GM10847 (cell line): ENCODE data around the gene ZNF23.

ENCODE experiments used
- POLR2A ChIP-seq: IDR thresholded peaks from 2 replicates; pipeline ENCODE4 v1.6.1; 2011; ENCODE audit not compliant: insufficient read length; ENCODE audit errors: extremely low read depth

The ZNF23 gene

GRCh38 chr16:71421911-71422310 is 40.1 kb downstream of the ZNF23 start:
- TF ChIP-seq POLR2A: no peak

- TF ChIP-seq POLR2A: no peak
Observed at GRCh38 chr16:71414038-71414437, 48.0 kb downstream of the ZNF23 start.

DNA sequence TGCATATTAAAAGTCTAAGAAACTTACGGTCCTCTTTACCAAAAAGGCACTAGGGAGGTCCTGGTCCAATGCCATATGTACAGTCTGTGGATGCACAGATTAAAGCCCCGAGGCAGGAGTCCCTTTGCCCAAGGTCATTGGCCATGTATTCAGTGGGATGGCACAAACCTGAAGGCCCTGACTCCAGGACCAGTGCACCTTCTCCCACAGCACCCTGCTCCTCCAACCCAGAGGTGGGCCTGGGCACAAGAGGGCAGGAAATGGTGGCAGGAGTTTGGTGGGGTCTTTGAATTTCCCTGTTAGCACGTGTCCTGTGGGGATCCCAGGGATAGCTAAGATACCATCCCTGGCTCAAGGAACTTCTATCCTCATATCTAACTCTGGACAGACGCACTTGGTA is 48.7 kb downstream of the ZNF23 start:
- no peak for TF ChIP-seq POLR2A

DNA sequence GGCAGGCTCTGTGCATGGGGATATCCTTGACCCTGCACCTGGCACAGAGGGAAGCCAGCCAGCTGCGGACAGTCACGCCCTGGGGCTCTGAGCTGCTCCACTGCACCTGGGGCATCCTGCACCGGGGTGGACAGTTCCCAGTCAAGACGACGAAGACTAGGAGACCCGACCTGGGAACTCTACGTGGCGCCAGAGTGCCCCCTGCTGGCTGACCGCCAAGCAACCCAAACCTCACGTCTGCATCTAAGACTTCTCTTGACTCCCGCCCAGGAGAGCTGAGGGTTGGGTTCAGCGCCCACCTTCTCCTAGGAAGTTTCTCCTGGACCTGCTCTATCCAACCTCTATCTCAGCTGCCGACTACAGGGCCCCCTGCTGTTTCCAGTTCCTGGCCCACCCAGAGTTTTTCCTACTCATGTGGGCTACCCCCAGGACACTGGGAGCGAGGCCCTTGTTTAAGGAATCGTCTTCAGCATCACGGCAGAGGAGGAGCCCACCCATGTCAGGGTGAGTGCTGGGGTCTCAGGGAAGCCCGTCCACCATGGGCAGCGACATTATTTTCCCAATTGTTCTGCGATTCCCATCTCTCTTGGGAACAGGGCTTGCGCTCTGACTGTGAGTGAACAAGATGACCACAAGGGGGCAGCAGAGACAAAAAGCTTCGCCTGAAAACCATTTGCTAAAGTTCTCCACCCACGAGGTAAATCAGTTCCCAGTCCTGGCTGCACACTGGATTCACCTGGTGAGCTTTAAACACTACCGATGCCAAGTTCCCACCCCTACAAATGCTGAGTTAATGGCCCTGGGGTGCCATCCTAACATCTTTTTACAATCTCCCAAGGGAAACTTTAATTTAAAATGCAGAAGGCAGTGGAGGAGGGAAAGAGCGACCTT is 49.5 kb downstream of the ZNF23 start:
- TF ChIP-seq POLR2A: no peak

DNA sequence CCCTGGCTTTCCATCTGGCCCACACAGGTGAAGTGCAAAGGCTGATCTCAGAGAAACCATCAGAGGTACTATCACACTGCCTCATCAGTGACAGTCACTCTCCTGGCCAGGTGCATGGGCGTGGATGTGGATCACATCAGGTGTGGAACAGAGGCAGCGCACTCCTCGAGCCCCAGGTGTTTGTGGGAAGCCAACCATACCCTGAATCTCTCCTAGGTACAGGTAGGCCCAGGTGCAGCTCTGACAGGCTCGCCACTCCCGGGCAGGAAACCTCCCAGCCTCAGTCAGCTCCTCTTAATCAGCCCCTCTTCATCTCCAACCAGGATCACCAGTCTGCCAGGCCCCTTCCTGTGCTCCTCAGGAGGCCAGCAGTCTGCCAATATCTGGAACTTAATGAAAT is 51.9 kb downstream of the ZNF23 start:
- no peak for TF ChIP-seq POLR2A

- TF ChIP-seq POLR2A: no peak
Observed at GRCh38 chr16:71409011-71409775, 52.9 kb downstream of the ZNF23 start.

GRCh38 chr16:71408536-71408935 is 53.5 kb downstream of the ZNF23 start:
- TF ChIP-seq POLR2A: no peak

- no peak for TF ChIP-seq POLR2A
Observed at GRCh38 chr16:71407731-71408130, 54.3 kb downstream of the ZNF23 start.

DNA sequence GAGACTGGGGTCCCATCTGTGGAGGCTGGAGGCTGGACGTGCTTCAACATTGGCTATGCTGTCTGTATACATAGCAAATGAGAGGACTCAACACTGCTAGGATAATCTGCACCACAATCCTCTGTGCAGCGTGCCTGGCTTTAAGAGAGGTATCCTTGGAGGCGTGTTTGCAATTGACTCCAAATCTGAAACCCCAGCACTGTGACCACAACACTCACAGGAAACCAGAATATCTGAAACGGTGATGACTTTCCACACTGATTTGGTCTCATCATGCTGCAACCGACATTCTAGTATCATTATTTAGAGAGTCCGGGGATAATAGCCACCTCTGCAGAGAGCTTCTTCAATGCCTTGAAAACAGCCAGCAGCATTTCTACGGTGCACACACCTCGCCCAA is 55.3 kb downstream of the ZNF23 start:
- TF ChIP-seq POLR2A: no peak

GRCh38 chr16:71406316-71406715 is 55.7 kb downstream of the ZNF23 start:
- no peak for TF ChIP-seq POLR2A

DNA sequence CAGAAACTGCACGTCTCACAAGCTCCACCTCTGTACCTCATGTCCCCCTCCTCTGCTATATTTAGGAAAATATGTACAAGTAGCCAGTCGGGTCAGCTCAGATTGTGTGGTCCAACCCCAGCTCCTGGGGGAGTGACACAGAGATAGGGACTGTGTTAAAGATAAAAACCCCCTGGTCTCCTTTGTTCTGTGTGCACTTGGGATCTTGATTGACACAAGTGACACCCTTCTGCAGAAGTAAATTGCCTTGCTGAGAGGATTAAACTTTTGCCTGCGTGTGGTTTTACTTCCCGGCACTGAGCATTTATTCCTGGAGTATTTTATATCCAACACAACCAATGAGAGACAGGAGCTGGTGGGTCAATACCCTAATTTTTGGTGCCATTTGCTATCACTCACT is 57.7 kb downstream of the ZNF23 start:
- no peak for TF ChIP-seq POLR2A

DNA sequence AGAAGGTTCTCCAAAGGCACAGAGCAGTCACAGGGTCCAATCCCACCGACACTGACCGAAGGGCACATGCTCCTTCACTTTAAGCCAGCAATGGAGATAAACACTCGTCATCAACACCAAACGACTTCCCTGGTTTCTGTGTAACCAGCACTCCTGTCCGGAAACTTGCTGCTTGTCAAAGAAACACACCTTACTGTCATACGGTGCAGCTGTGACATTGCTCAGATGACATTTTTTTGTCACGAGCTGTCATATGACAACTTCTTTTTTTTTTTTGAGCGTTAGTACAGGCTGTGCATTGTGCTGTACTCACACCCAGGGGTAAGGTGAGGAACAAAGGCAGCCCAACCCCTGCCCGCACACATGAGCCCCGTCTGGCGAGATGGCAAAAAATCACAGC is 59.4 kb downstream of the ZNF23 start:
- TF ChIP-seq POLR2A: no peak

DNA sequence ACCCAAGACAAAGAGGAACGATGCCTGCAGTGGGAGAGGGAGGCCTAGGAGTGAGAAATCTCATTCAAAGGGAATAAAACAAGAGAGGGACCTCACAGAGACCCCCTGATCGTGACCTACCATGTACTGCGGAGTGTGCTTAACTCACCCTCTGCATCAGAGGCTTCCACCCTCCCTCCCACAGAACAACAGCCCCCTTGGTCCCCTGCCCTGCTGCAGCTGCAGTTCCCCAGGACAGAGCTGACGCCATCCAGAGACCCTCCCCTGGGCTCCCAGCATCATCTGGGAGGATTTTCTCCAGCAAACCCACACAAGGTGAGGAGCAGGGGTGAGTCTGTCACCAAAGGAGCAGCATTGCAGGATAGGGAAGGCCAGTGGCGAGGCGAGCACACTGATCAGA is 60.0 kb downstream of the ZNF23 start:
- TF ChIP-seq POLR2A: no peak

- TF ChIP-seq POLR2A: no peak
Observed at GRCh38 chr16:71399801-71400563, 62.1 kb downstream of the ZNF23 start.
